GM19351 (cell line): ENCODE results near the gene GABARAPL2.
"Not testable (repeated sequence)": the region's sequence is repeated elsewhere in the genome, so short reads cannot be mapped to it uniquely, and the experiment has no call there.

Experiments used
- ATAC-seq: cut with Tn5 transposase; IDR thresholded peaks from one replicate; pipeline ENCODE4 v1.9.1; 2021; ENCODE audit warnings: mild to moderate bottlenecking, moderate library complexity; ENCODE audit not compliant: unreplicated experiment

Gene GABARAPL2, protein sequence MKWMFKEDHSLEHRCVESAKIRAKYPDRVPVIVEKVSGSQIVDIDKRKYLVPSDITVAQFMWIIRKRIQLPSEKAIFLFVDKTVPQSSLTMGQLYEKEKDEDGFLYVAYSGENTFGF

DNA sequence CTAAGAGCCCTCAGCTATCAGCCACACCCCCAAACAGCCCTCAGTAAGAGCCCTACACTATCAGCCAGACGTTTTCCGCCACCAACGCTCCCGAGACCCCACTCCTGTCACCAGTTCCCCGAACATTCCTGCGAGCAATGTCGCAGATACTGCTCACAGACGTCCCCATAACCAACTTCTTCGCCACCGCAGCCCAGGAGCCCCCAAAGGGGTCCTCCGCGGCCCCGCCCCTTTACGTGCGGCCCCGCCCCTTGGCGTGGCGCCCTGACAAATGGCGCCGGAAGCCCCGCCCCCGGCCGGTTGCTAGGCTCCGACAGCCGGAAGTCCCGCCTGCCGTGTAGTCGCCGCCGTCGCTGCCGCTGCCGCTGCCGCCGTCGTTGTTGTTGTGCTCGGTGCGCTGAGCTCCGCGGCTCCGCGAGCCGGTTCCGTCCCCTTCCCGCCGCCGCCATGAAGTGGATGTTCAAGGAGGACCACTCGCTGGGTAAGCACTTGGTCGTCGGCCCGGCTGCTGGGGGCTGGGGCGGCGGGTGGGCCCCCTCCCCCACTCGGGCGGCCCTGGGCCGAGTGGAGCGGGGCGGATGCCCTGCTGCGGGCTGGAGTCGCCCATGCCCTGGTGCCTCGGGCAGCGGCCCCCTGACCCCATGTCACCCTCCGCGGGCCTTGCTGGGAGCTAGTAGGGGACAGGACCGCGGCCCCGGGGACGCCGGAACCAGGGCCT lies at the start of gene GABARAPL2:
TSS of gene GABARAPL2 (plus strand) at position 340 of the 718 bp plus-strand sequence. CDS start at position 448, 108 bp downstream.
- peak; percentile 62 for ATAC-seq

DNA sequence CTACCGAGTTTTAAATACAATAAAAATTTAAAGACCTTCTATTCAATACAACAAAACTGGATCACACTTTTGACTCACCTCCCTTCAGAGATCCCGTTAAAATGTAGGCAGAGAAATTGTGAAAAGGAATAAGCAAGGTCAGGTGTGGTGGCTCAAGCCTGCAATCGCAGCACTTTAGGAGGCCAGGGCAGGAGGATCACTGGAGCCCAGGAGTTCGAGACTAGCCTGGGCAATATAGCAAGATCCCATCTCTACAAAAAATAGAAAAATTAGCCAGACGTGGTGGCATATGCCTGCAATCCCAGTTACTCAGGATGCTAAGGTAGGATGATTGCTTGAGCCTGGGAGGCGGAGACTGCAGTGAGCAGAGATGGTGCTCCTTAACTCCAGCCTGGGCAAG lies 47.0 kb upstream of the GABARAPL2 start:
- ATAC-seq: no peak

DNA sequence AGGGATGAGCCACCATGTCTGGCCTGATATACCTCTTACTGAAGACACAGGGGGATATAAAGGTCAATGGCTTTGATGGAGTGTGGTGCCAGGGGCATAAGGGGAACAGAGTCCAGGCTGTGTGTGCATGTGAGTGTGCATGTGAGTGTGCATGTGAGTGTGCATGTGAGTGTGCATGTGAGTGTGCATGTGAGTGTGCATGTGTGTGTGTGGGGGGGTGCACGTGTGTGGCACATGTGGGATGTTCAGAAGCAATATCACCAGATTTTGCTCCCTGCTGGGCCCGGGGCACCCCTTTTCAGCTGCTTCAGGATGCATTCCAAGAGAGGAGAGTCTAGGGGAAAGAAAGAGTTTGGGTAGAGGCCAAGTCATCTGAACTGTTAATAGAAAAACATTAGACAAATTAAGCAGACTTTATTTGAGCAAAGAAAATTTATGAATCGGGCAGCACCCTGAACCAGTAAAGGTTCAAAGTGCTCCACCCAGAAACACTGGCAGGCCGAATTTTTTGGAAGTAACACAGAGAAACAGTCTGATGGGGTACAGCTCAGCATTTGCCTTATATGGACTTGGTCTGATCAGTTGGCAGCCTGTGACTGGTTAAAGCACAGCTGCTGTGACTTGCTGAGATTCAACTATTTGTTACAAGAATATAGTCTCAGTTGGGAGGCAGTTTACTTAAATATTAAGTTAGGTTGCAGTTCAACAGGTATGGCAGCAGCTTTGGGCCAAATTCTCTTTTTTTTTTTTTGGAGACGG lies 40.0 kb upstream of the GABARAPL2 start:
- ATAC-seq: no peak

DNA sequence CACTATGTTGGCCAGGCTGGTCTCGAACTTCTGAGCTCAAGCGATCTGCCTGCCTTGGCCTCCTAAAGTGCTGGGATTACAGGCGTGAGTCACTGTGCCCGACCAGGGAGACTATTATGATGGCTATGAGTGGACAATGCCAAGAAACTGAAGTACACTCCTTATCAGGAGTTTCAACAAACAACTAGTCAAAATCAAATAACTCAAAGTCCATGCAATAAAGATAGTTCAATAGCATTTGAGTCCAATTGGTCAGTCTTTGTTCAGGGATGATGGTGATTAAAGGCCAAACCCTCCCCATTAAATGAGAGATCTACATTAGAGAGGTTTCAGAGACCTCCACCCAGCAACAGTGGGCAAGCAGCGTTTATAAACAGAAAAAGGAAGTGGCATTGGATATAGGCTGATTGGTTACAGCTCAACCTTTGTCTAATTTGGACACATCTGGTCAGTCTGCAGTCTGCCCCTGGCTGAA lies 38.3 kb upstream of the GABARAPL2 start:
- no peak for ATAC-seq

DNA sequence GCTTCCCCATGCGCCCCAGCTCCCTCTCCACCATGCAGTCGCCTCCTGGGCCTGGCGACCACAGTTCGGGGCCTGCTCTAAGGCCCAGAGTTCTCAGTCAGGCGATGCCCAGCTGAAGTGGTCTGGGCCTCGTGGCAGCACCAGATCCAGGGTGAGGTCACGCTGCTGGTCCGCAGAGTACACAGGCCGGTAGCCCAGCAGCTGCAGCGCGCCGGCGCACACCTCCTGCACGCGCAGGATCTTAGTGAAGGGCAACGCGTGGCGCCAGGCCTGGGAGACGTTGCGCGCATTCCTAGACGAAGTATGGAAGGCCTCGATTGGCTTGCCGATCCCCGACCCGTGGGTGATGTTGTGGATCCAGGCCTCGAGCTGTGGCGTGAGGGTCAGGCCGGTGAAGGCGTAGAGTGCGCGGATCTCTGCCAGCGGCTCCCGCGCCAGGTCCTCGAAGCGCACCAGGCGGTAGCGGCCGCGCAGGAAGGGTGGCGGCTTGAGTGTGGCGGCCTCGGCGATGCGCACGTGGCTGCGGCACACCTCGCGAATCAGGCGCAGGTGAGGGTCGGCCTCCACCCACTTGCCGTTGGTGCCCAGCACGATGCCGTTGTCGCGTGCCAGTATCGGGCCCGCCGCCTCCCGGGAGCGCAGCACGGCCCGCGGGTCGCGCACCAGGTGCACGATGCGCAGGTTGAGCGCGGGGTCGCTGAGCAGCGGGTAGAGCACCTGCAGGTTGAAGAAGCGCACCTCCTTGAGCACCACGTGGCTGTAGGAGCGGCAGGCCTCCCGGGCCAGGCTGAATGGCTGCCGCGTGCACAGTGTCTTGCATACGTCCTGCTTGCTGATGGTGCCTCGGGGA lies 36.9 kb upstream of the GABARAPL2 start:
- ATAC-seq: no peak

DNA sequence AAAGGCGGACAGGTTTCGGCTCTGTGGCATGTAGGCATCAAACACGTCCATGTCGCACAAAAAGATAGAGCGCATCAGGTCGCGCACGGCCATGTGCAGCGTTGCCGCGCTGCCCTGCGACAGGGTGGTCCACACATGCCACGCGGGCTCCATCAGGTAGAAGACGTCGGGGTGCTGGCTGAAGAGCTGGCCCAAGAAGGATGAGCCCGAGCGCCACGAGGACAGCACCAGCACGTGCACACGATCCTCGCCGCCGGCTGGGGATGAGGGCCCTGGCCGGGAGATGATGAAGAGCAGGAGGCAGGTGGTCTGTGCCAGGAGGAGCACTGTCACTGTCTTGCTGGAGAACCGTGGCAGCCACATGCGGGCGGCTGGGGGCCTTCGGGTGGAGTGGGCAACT lies 36.2 kb upstream of the GABARAPL2 start:
- ATAC-seq: no peak

DNA sequence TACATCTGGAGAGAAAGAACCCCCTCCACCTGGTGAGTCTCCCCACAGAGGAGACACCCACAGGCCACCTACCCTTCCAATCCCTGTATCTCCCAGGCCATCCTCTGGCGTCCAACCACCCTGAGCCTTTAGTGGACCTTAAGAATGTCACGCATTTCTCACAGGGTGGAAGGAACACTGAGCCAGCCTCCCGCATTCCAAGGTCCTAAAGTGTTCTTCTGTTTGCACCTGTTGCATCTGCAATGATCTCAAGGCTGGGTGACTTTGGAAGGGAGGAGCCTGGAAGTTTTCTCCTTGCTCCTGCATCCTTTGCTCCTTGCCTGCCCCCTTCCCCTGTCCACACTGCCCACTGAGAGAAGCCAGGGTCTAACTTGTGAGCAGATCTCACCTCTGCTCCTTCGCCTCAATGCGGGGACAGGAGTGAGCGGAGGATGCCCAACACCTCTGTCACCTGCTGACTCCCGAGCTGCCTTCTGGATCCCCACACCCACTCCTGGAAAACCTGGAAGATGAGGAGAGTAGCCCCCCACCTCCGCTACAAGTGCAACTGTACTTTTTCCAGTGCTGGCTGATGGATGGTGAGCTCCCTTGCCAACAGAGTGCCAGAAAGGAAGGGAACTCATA lies 33.9 kb upstream of the GABARAPL2 start:
- no peak for ATAC-seq

DNA sequence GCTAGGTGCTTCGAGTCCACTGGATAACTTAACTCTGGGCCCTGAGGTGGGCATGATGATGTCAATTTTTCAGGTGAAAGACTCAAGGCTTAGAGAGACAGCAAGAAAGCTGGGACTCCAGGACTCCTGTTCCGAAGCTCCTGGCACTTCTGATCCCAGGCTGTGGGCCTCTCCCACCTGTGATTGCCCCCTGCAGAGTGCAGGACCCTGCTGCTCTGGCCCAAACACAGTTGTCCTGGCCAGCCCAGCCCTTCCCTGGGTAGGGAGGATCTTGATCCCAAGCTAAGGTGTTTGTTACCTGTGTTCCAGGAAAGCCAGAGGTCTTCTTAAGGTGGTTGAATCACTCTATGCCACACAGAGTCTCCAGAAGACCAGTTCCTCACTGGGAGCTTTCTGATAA lies 33.4 kb upstream of the GABARAPL2 start:
- no peak for ATAC-seq

DNA sequence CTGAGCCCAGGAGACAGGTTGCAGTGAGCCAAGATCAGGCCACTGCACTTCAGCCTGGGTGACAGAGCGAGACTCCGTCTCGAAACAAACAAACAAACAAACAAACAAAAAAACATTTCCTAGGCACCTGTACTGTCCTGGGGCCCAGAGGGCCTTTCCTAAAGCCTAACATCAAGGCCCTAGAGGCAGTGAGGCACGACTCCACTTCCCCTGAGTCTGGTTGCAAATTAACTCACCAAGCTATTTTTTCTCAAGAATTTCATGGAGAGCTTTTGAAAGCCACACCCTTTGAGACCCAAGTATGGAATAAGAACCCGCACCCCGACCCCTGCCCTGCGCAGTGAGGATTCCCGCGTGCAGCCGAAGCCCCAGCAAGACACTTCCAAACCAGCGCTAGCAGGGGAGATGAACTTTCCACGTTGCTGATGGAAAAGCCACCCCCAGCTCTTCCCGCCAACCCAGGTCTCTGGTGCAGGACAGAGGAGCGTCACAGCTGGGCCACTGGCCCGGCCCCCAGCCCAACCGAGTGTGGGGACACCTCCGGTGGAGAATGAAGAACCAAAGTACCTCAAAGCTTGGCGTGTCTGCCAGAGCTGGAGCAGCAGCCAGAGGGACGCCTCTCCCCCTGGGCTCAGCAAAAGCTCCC lies 31.5 kb upstream of the GABARAPL2 start:
- ATAC-seq: no peak

DNA sequence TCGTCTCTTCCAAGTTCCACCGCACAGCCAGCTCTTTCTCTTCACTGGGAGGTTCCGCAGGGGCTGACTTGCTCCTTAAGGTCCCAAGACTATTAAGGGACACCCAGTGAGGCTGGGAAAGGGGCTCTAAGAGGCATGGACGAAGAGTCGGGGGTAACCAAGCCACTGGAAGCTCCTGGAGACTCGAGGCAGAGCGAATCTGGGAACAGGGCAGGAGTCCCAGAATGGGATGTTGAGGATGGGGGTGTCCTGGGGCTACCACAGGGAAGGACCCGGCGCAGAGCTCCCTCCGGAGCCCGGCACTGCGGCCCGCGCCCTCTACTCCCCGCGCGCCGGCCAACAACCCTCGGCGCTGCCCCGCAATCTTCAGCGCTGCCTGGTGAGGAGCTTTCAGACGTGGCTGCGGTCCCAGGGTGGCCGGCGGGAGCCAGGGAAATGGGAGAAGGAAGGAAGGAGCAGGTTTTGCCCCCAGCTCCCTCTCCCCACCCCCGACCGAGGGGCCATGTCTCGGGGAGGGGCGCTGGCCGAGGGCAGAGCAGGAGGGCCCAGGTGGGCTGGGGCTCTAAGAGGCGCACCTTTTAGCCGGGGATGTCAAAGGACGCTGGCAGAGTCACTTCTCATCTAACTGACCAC lies 30.9 kb upstream of the GABARAPL2 start:
- no peak for ATAC-seq

DNA sequence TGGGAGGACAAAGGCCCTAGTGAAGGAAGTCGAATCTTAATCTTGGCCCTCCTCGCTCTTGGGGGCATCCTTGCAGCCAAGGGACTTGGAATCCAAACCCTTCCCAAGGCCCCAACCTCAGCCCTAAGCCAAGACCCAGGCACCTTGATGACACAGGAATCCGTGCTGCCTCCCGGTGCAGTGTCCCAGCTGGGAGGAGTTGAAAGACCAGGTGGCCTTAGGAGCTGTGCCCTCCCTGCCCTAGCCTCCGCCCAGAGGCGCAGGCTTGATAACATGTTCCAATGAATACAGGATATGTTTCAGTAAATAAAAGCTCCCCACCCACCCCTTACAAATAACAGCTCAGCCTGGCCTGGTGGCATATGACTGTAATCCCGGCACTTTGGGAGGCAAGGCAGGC lies 30.3 kb upstream of the GABARAPL2 start, which contains the start of gene CHST5:
TSS of gene CHST5 (minus strand) at position 208 of the 400 bp plus-strand sequence. CDS start 5,724 bp downstream, outside the sequence.
- no peak for ATAC-seq

DNA sequence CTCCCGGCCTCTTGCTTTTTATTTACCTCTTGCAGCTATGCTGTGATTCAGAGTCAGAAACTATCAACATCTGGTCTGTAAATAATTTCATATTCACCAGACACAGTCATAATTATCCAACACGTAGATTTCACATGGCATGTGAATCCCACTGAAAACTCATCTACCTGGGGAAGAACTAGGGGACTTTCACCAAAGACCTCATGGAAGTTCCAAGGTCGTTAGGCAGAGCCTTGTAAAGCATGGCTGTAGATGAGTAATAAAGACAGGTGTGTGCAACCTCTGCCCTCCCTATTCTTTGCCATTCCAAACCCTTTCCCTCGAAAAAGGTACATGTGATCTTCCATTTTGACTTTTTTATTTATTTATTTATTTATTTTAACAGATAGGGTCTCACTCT lies 28.4 kb upstream of the GABARAPL2 start:
- no peak for ATAC-seq

DNA sequence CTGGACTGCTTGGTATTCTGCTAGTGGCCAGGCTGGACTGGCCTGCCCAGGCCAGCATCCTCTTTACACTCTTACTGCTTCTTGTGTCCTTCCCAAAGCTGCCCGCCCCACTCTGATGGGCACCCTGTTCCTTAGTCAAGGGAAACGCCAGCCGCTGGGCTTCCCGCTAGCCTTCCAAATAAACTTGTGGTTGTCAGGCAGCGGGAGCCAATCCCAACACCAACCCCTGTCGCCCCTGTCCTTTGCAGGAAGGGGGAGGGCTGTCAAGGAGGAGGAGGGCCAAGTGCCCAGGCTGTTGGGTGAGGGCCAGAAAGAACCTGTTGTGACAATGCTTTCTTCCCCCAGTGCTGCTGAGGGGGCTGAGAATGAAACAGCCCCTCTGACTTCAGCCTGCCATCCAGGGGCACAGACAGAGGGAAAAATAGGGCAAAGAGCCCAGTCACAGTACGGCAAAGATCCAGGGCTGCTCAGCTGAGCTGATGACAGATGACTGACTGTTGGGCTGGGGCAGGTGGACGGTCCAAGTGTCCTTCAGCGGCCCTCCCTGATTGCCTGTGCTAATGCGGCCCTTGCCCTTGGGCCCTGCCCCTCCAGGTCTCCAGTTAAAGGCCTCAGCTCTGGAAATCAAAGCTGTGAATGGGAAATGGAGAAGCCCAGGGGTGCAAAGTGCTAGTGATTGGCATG lies 27.2 kb upstream of the GABARAPL2 start:
- ATAC-seq: not testable (repeated sequence)

DNA sequence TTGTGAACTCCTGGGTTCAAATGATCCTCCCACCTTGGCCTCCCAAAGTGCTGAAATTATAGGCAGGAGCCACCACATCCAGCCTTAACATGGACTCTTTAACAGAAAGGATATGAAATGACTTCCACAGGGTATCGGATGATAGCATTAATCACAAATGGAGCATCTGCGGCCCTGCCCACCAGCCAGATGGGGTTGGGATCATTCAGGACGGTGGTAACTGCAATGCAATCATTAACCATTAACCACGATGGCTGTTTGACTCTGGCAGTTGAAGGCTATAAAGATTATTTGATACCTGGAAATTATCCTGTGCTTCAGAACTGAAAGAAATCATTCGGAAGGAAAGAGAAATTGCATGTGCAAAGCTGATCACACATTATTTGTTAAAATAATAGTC lies 24.9 kb upstream of the GABARAPL2 start:
- ATAC-seq: no peak

DNA sequence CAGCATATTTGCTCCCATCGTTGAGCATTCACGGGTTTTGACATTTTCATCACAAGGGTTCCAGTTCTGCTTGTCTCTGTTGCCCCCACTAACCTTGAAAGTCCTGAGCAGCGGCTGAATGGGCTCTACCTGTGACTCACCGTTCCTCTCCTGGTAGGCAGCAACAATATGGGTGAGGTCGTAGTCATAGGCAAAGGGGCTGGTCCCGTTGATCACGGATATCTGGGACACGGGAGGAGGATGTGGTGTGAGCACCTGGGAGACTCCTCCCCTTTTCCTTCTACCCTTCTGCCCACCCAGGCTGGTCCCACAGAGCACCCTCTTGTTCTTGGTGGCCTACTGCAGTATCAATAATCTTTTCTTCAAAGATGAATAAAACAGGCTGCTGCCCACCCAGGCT lies 23.7 kb upstream of the GABARAPL2 start:
- not testable (repeated sequence) for ATAC-seq

DNA sequence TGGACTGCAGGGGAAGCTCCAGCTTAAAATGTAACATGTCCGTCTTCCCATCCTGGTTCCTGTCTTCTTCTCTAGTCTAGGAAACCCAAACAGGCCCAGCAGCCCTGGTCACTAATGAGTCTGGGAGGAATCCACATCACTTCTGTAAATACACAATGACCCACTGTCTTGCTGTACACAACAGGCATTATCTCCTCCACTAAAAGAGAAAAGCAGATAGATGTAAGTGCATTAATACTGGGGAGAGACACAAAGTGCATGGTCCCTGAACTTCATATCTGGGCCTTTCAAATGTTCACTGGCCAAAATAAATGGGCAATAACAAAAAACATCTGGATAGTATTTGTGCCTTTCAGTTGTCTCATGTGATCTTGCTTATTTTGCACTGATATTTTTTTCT lies 20.3 kb upstream of the GABARAPL2 start:
- ATAC-seq: not testable (repeated sequence)

DNA sequence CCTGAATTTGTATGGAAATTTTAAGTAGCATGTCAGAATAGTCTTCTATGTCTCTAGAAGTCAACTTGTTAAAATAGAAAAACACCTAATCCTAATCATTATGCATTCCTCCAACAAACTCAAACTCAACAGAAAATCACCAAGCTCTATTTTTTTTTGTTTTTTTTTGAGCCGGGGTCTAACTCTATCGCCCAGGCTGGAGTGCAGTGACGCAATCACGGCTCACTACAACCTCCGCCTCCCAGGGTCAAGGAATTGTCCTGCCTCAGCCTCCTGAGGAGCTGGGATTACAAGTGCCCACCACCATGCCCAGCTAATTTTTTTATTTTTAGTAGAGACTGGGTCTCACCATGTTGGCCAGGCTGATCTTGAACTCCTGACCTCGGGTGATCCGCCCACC lies 19.9 kb upstream of the GABARAPL2 start:
- ATAC-seq: no peak

DNA sequence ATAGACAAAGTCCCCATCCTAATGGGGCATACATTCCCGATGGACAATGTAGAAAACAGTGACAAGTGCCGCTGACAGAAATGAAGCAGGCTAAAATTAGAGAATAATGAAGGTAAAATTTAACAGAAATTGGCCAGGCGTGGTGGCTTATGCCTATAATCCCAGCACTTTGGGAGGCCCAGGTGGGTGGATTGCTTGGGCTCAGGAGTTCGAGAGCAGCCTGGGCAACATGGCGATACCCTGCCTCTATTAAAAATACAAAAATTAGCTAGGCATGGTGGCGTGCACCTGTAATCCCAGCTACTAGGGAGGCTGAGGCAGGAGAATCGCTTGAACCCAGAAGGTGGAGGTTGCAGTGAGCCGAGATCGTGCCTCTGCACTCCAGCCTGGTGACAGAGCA lies 17.7 kb upstream of the GABARAPL2 start:
- ATAC-seq: not testable (repeated sequence)

DNA sequence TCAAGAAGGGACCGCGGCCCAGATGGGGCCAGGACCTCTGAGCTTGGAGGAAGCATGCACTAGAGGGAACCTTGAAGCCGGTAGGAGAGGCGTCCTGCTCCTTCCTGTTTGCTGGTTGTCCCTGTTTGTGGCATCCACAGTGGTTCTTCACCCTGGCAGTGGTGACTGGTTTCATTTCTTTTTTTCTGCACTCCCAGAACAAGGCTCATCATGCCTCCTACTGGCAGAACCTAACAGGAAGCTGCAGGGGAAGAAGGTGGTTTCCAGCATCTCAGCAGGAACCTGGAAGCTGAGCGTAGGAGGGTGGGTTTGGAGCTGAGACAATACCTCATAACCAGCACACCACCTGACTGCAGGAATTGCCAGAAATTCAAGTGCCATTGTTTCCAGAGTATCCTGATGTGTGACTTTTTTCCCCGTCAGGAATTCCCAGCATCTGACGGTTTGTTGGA lies 15.9 kb upstream of the GABARAPL2 start:
- peak; percentile 68 for ATAC-seq
